Measurements from ENCODE around the gene INVS.

DNA sequence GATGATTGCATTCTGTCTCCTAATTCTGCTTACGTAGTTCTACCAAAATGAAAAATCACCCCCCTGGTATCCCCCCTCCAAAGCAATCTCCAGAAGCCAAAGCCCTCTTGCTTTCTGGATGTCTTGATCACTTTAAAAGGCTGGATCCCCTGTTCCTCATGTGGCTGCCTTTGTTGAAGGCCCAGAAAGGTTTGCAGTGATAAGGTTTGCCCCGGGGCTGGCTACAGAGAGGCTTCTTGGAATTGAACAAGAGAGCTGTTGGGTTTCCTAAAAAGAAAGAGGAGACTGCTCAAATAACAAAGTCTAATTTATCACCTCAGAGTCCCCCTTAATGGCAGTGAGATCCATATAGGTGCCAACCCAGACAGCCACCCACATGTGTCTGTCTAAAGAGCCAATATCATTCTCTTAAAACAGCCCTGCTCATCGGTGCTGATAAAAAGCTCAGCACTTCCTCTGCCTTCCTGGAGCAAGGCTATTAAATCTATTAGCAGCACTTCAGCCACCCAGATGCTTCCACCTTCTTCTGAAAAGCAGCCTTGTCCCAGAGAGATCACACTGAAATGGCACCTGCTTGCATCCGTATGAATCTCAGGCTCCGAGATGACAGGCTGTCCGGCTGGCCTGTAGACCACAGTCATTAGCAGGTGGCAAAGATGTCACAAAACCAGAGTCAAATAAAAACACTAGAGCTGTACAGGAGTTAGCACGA is 182.8 kb downstream of the INVS start:
- TF ChIP-seq POLR2A (IDR thresholded peaks at IDR 0.05; ENCODE audit: low read length) (no peak), GATA1 (IDR thresholded peaks at IDR 0.05; ENCODE audit: low read depth, low read length) (no peak)

All from erythroblast (primary cell).